Measurements from ENCODE around the gene LDLRAD3.

DNA sequence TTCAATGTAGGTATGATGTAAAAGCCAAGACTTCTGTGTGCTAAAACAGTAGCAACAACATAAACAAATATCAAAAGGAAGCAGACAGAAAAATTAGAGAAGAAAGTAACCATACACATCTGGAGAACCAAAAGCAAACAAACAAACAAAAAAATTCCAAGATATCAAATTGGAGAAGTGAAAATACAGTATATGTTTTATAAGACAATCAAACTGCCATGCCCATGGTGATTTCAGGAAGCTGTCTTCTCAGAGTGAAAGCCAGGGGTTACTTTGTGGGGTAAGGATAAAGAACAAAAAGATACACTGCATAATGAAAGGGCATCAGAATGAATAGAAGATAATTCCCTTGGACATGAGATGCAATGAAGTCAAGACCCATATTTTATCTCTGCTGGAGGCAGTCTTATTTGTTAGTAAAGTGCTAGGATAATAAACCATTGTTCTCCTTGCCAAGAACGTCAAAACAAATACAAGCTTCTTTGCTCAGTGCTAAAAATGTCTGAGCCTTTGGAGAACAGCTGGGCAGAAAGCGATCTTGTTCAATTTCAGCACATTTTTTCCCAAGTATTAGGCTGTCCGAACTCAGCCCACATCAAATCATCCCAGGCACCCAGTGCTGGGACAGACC, 38.1 kb upstream of the LDLRAD3 start:
- TF ChIP-seq, protein P1, sequence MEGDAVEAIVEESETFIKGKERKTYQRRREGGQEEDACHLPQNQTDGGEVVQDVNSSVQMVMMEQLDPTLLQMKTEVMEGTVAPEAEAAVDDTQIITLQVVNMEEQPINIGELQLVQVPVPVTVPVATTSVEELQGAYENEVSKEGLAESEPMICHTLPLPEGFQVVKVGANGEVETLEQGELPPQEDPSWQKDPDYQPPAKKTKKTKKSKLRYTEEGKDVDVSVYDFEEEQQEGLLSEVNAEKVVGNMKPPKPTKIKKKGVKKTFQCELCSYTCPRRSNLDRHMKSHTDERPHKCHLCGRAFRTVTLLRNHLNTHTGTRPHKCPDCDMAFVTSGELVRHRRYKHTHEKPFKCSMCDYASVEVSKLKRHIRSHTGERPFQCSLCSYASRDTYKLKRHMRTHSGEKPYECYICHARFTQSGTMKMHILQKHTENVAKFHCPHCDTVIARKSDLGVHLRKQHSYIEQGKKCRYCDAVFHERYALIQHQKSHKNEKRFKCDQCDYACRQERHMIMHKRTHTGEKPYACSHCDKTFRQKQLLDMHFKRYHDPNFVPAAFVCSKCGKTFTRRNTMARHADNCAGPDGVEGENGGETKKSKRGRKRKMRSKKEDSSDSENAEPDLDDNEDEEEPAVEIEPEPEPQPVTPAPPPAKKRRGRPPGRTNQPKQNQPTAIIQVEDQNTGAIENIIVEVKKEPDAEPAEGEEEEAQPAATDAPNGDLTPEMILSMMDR (IDR thresholded peaks at IDR 0.05): no peak
- no peak for TF ChIP-seq ZFX (IDR thresholded peaks at IDR 0.05; ENCODE audit: borderline replicate concordance)

All from 22Rv1 (cell line).